CD4-positive, alpha-beta T cell (primary cell): ENCODE data around the gene SMAD4. TPM values are rescaled to one million over a fixed set of nuclear protein-coding genes. Genes with fewer than 3 reads are reported as not detected.

ENCODE experiments used
- ATAC-seq: fragments of 200-7000 bp; cut with Tn5 transposase; one replicate; pipeline ENCODE4 v1.10.0; 2022; ENCODE audit warnings: mild to moderate bottlenecking; ENCODE audit not compliant: poor library complexity
- CTCF ChIA-PET: fragments of 350-600 bp; sonication (Branson Sonifier 250); formaldehyde crosslinking; loops from one replicate; lab custom pipeline; 2021; ENCODE audit warnings: antibody characterized with exemption, inconsistent platforms; lab: Charles Lee
- POLR2A ChIA-PET: fragments of 350-600 bp; sonication (Branson Sonifier 250); formaldehyde crosslinking; loops from one replicate; lab custom pipeline; 2021; ENCODE audit warnings: antibody characterized with exemption, inconsistent platforms; lab: Charles Lee
- DNase-seq, 14 experiments: peaks; one replicate each; pipeline ENCODE4 v3.0.0-alpha.2; 2013 to 2020; ENCODE audit warnings: mixed read lengths in 2 of 14
- H3K27ac ChIP-seq, 2 donors: one replicate each; pipeline versions ENCODE4 v1.5.1 to v1.7.0; 2013; ENCODE audit warnings: low read length in 2 of 2, low read depth in 1 of 2, mild to moderate bottlenecking in 1 of 2
- H3K27me3 ChIP-seq, 2 experiments: 1 replicate in 1 of 2; 2 replicates in 1 of 2; pipeline versions ENCODE4 v1.6.1 to v1.7.0; 2013; ENCODE audit warnings: low read length in 2 of 2, control low read depth in 1 of 2, mild to moderate bottlenecking in 1 of 2, moderate library complexity in 1 of 2; ENCODE audit not compliant: insufficient read depth in 2 of 2, control insufficient read depth in 1 of 2
- H3K36me3 ChIP-seq: one replicate; pipeline ENCODE4 v1.6.1; 2013; ENCODE audit warnings: low read length, control low read depth; ENCODE audit not compliant: insufficient read depth
- H3K4me1 ChIP-seq: one replicate; pipeline ENCODE4 v1.6.1; 2013; ENCODE audit warnings: low read length, control low read depth; ENCODE audit not compliant: insufficient read depth
- H3K4me3 ChIP-seq: one replicate; pipeline ENCODE4 v1.5.1; 2013; ENCODE audit warnings: mild to moderate bottlenecking, low read length, moderate library complexity
- H3K9me3 ChIP-seq, 2 experiments: 1 replicate in 1 of 2; 2 replicates in 1 of 2; pipeline versions ENCODE4 v1.6.1 to v1.7.0; 2013; ENCODE audit warnings: low read length in 2 of 2, mild to moderate bottlenecking in 2 of 2, control low read depth in 1 of 2, moderate library complexity in 1 of 2; ENCODE audit not compliant: control insufficient read depth in 1 of 2, insufficient read depth in 1 of 2
- H3K27ac Mint-ChIP-seq: one replicate; pipeline ENCODE4 v1.8.0; 2020; ENCODE audit warnings: mixed read lengths
- H3K27me3 Mint-ChIP-seq: one replicate; pipeline ENCODE4 v1.8.0; 2021; ENCODE audit warnings: mixed read lengths
- H3K36me3 Mint-ChIP-seq: one replicate; pipeline ENCODE4 v1.8.0; 2021; ENCODE audit warnings: low read depth, mixed read lengths
- H3K4me1 Mint-ChIP-seq: one replicate; pipeline ENCODE4 v1.8.0; 2021; ENCODE audit warnings: low read depth, mixed read lengths
- H3K4me3 Mint-ChIP-seq: one replicate; pipeline ENCODE4 v1.8.0; 2020; ENCODE audit warnings: mild to moderate bottlenecking, mixed read lengths
- H3K9me3 Mint-ChIP-seq: one replicate; pipeline ENCODE4 v1.8.0; 2020; ENCODE audit warnings: mixed read lengths
- intact Hi-C, 2 experiments: fragments of 100-400 bp; cut with DNase I in 1 of 2; cut with micrococcal nuclease in 1 of 2; formaldehyde crosslinking; loops; one replicate each; pipeline versions ENCODE4 v1.15.1 to v1.9.0; 2023 to 2025; cut with DNase I, micrococcal nuclease
- total RNA-seq, 174 experiments: library from RNA in 2 of 174; stranded (reverse) in 2 of 174; gene quantifications; one replicate each; pipeline ENCODE4 v1.2.3 and lab custom pipeline; 2021 to 2026
- TF ChIP-seq, protein P1 (sequence below): fragments of 200-600 bp; IDR thresholded peaks from one replicate; pipeline ENCODE4 v1.8.0; 2022; ENCODE audit warnings: antibody characterized with exemption, mild to moderate bottlenecking

SMAD4 gene
- total RNA-seq, 2 experiments from 2014 or later: 82.0 to 82.9 TPM

DNA sequence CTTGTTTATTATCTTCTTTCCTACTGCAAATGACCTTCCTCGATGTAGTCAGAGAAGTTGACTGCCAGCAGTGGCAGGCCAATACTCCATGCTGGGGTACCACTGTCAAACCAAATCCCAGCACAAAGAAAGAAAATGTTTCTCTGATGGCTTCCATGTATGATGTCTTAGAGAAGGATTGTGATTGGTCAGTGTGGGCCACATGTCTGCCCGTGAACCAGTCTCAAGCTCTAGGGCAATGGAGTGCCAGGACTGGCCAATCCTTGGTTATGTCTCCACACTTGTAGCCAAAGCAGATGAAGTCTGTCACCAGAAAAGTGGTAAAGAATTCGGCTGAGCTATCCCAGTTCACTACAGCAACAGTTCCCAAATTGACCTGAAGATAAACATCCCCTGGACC, 17.6 kb upstream of the SMAD4 start:
- Histone ChIP-seq H3K36me3 (no peaks in the 10 kb centered on the region), H3K27me3 (no peaks in the 10 kb centered on the region), H3K9me3 (no peaks in the 10 kb centered on the region), H3K27ac (no peak overlapping the region), H3K4me3 (no peak overlapping the region), H3K4me1 (no peaks in the 10 kb centered on the region)
- no peak for ATAC-seq
- POLR2A ChIA-PET: no interaction called here
- Mint-ChIP-seq H3K9me3 (no peaks in the 10 kb centered on the region), H3K4me3 (no peak overlapping the region), H3K27ac (no peak overlapping the region), H3K36me3 (no peaks in the 10 kb centered on the region), H3K27me3 (no peaks in the 10 kb centered on the region), H3K4me1 (no peaks in the 10 kb centered on the region)
- CTCF ChIA-PET: no interaction called here
- intact Hi-C loops: no loop called here
- no peak for DNase-seq
- TF ChIP-seq, protein P1, sequence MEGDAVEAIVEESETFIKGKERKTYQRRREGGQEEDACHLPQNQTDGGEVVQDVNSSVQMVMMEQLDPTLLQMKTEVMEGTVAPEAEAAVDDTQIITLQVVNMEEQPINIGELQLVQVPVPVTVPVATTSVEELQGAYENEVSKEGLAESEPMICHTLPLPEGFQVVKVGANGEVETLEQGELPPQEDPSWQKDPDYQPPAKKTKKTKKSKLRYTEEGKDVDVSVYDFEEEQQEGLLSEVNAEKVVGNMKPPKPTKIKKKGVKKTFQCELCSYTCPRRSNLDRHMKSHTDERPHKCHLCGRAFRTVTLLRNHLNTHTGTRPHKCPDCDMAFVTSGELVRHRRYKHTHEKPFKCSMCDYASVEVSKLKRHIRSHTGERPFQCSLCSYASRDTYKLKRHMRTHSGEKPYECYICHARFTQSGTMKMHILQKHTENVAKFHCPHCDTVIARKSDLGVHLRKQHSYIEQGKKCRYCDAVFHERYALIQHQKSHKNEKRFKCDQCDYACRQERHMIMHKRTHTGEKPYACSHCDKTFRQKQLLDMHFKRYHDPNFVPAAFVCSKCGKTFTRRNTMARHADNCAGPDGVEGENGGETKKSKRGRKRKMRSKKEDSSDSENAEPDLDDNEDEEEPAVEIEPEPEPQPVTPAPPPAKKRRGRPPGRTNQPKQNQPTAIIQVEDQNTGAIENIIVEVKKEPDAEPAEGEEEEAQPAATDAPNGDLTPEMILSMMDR: no peak

DNA sequence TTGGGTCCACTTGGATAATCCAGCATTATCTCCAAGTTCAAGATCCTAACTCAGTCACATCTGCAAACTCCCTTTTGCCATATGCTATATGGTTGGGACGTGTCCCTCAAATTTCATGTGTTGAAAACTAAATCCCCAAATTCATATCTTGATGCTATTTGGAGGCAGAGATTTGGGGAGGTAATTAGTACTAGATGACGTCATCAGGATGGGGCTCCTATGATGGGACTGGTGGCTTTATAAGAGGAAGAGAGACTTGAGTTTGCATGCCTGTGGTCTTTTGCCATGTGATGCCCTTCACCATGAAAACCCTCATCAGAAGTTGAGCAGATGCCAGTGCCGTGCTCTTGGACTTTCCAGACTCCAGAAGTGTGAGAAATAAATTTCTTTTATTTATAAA, 16.8 kb upstream of the SMAD4 start:
- Mint-ChIP-seq H3K4me1 (no peaks in the 10 kb centered on the region), H3K36me3 (no peaks in the 10 kb centered on the region), H3K9me3 (no peaks in the 10 kb centered on the region), H3K27me3 (no peaks in the 10 kb centered on the region), H3K27ac (no peak overlapping the region), H3K4me3 (no peak overlapping the region)
- Histone ChIP-seq H3K36me3 (no peaks in the 10 kb centered on the region), H3K27me3 (no peaks in the 10 kb centered on the region), H3K27ac (no peak overlapping the region), H3K9me3 (no peaks in the 10 kb centered on the region), H3K4me3 (no peak overlapping the region), H3K4me1 (no peaks in the 10 kb centered on the region)
- intact Hi-C loops: no loop called here
- ChIA-PET CTCF (no interaction called here), POLR2A (no interaction called here)
- no peak for ATAC-seq
- TF ChIP-seq, protein P1: no peak
- DNase-seq: no peak

DNA sequence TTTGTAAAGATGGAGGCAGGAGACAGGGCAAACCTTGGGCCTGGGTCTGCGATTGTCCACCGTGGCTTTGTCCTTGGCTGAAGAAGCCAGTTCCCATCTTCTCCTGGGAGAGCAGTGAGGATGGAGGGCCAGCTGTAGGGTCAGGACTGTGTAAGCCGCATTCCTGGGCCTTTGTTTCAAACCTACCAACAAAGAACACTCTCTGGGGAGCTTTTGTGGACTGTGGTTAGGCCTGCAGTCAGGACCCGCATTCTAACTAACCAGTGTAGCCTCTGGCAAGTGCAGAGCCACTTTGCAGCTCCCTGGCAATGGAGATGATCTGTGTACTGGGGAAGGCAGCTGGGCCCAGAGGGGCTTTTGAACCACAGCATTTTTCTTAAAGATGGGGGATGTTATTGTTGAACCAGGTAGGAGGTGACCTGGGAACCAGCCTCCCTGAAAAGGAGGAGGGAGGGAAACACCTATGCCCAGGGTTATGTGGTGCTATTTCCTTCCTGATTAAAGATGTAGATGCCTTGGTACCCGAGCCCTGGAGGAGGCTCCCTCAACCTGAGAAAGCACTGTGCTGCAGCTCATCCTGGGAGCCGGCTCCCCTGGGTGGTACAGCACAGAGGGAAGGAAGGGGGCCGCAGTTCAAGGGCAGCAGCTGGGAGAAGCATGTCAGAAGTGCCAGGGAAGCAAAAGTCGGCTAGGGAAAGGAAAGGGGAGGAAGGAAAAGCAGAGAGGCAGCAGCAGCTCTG, 12.7 kb upstream of the SMAD4 start:
- H3K27me3 ChIP-seq: no peaks in the 10 kb centered on the region
- no peak overlapping the region for H3K27ac ChIP-seq
- H3K27ac Mint-ChIP-seq: no peak overlapping the region
- H3K36me3 Mint-ChIP-seq: no peaks in the 10 kb centered on the region
- TF ChIP-seq, protein P1: no peak
- no peak overlapping the region for H3K4me3 ChIP-seq
- DNase-seq (no peak), ATAC-seq (no peak)
- no peaks in the 10 kb centered on the region for H3K4me1 Mint-ChIP-seq
- ChIA-PET POLR2A (no interaction called here), CTCF (interaction anchor here (0.6 kb wide), 1 partner anchor 79 kb away, joined by 3 read pairs; no protein-coding TSS in a partner anchor)
- intact Hi-C loops: no loop called here
- H3K4me3 Mint-ChIP-seq: no peak overlapping the region
- no peaks in the 10 kb centered on the region for H3K27me3 Mint-ChIP-seq
- H3K9me3 Mint-ChIP-seq: no peaks in the 10 kb centered on the region
- no peaks in the 10 kb centered on the region for H3K4me1 ChIP-seq
- H3K36me3 ChIP-seq: no peaks in the 10 kb centered on the region
- H3K9me3 ChIP-seq: no peaks in the 10 kb centered on the region
